Measurements from ENCODE around the gene ADAP1.

DNA sequence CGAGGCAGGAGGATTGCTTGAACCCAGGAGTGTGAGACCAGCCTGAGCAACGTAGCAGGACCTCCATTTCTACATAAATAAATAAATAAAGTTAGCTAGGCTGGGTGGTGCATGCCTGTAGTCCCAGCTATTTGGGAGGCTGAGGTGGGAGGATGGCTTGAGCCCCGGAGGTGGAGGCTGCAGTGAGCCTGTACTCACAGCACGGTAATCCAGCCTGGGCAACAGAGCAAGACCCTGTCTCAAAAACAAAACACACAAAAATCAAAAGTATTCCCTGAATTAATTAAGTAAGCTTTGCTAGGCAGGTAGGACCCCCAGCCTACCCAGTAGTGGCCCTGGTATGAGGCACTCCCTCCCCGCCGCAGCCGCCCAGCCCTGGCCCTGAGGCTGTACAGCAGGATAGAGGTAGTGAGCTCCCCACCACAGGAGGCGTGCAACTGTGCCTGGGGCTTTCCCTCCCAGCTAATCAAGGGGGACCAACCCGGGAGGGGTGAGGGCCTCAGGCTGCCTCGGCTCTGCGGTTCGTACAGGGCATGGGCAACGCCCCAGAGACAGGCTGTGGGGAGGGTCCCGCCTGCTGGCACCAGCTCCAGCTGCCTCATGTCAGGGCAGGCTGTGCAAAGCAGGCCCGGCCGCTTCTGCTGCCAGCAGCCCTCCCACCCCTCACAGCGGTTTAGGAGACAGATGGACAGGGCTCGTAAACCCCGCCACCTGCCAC lies 27.5 kb upstream of the ADAP1 start:
- TF ChIP-seq, protein P1, sequence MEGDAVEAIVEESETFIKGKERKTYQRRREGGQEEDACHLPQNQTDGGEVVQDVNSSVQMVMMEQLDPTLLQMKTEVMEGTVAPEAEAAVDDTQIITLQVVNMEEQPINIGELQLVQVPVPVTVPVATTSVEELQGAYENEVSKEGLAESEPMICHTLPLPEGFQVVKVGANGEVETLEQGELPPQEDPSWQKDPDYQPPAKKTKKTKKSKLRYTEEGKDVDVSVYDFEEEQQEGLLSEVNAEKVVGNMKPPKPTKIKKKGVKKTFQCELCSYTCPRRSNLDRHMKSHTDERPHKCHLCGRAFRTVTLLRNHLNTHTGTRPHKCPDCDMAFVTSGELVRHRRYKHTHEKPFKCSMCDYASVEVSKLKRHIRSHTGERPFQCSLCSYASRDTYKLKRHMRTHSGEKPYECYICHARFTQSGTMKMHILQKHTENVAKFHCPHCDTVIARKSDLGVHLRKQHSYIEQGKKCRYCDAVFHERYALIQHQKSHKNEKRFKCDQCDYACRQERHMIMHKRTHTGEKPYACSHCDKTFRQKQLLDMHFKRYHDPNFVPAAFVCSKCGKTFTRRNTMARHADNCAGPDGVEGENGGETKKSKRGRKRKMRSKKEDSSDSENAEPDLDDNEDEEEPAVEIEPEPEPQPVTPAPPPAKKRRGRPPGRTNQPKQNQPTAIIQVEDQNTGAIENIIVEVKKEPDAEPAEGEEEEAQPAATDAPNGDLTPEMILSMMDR (IDR thresholded peaks at IDR 0.05; ENCODE audit: insufficient read depth, low read length, poor library complexity, severe bottlenecking): no peak
- TF ChIP-seq EZH2phosphoT487 (conservative IDR thresholded peaks at IDR 0.05; ENCODE audit: low read length): no peak
